Epithelial cell of esophagus (primary cell): Measurements from ENCODE around the gene DIAPH2.

Experiments
- DNase-seq: peaks from one replicate; pipeline ENCODE4 v3.0.0; 2010; ENCODE audit warnings: low read depth
- H3K4me3 ChIP-seq: 2 replicates; pipeline ENCODE4 v1.5.1; 2011; ENCODE audit warnings: mild to moderate bottlenecking, low read length, control low read depth
- CTCF ChIP-seq: IDR thresholded peaks from 2 replicates; pipeline ENCODE4 v1.5.1; 2011; ENCODE audit warnings: low read depth, mild to moderate bottlenecking, low read length, control low read depth, inconsistent platforms; ENCODE audit not compliant: insufficient read depth; ENCODE audit errors: missing control alignments

DIAPH2 gene

DNA sequence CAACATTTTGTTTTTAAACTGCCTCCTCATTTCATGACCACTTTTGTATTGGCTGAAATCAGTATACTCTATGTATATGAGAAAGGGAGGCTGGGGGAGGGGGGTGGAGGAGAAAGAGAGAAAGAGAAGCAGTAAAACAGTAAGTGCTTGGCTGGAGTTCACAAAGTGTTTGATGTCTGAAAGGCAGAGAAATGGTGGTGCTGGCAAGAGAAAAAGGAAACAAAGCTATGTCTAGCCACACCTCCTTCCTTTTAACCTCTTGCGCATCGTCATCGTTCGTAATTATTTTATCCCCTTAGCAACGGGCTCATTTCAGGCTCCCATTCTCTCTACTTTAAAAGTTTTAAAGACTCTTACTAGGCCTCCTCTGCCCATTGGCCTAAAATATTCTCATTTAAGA is 224.6 kb downstream of the DIAPH2 start:
- TF ChIP-seq CTCF, result no peak
- no peak overlapping the region for H3K4me3 ChIP-seq
- no peak for DNase-seq

GRCh38 chrX:96918864-96919263 is 234.2 kb downstream of the DIAPH2 start:
- TF ChIP-seq CTCF, result no peak
- no peak overlapping the region for H3K4me3 ChIP-seq
- DNase-seq, result no peak

DNA sequence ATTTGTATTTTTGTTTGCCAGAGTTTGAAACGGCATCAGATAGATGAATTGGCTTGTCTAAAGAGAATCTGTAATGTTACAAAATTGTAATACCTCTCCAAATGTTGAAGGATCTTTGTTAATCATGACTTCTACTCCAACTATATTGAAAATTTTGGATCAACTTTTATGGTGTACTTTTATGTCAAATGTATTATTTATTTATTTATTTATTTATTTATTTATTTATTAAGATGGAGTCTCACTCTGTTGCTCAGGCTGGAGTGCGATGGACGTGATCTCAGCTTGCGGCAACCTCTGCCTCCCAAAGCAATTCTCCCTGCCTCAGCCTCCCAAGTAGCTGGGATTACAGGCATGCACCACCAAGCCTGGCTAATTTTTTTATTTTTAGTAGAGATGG is 235.0 kb downstream of the DIAPH2 start:
- no peak overlapping the region for H3K4me3 ChIP-seq
- no peak for TF ChIP-seq CTCF
- DNase-seq, result no peak

GRCh38 chrX:96924581-96924980 is 239.9 kb downstream of the DIAPH2 start:
- no peak for DNase-seq
- TF ChIP-seq CTCF, result no peak
- H3K4me3 ChIP-seq, result no peak overlapping the region

GRCh38 chrX:96929036-96929435 is 244.4 kb downstream of the DIAPH2 start:
- TF ChIP-seq CTCF, result no peak
- DNase-seq, result peak; percentile 64

DNA sequence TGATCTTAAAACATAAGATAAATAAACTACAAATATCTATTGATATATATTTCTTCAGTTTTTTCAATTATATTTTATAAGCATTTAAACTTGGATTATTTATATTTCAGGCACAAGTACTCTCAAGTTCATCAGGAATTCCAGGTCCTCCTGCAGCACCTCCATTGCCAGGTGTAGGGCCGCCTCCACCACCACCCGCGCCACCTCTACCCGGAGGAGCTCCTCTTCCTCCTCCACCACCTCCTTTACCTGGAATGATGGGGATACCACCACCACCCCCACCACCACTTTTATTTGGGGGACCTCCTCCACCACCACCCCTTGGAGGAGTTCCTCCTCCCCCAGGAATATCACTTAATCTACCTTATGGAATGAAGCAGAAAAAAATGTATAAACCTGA is 273.1 kb downstream of the DIAPH2 start:
- H3K4me3 ChIP-seq, result no peak overlapping the region
- TF ChIP-seq CTCF, result no peak
- no peak for DNase-seq

More at GRCh38 chrX:96929036-96929435, 244.4 kb downstream of the DIAPH2 start:
- no peak overlapping the region for H3K4me3 ChIP-seq

DNA sequence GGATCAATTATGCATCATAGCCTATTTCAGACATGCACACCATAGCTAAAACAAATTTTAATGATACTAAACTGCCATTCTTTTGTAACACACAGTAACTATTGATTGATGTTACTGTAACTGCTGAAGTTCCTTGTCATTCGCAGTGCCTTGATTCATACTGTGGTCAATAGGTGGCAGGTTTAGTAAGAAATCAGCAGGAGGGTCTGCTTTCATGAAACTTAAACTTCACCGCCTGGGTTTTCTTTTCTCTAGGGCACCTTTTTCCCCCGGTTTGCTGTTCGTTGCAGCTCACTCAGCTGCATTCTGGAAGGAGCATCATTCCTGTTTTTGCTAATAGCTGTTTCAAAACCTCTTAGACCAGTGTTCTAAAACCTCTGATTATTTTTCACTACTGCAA is 287.2 kb downstream of the DIAPH2 start:
- H3K4me3 ChIP-seq, result no peak overlapping the region
- TF ChIP-seq CTCF, result no peak
- no peak for DNase-seq
